Kidney capillary endothelial cell (primary cell): ENCODE results near the gene KIAA0513.
A peak's percentile ranks its signal among the peaks of the same experiment; 100 is the strongest.

Experiments
- DNase-seq: peaks from one replicate; pipeline ENCODE4 v3.0.0-alpha.2; 2018; ENCODE audit warnings: low spot score

Gene KIAA0513

GRCh38 chr16:85072076-85072860 is 44.7 kb downstream of the KIAA0513 start:
- DNase-seq = no peak

- no peak for DNase-seq
Observed at GRCh38 chr16:85072947-85073346, 45.4 kb downstream of the KIAA0513 start.

- no peak for DNase-seq
Observed at GRCh38 chr16:85074225-85074914, 46.8 kb downstream of the KIAA0513 start.

- no peak for DNase-seq
Observed at GRCh38 chr16:85075236-85075924, 47.8 kb downstream of the KIAA0513 start.

- no peak for DNase-seq
Observed at GRCh38 chr16:85077039-85077438, 49.4 kb downstream of the KIAA0513 start.

GRCh38 chr16:85077576-85078125 is 50.1 kb downstream of the KIAA0513 start:
- no peak for DNase-seq

- no peak for DNase-seq
Observed at GRCh38 chr16:85078226-85078625, 50.6 kb downstream of the KIAA0513 start.

GRCh38 chr16:85078952-85079351 is 51.4 kb downstream of the KIAA0513 start:
- DNase-seq = no peak

- no peak for DNase-seq
Observed at GRCh38 chr16:85079785-85080570, 52.4 kb downstream of the KIAA0513 start.

GRCh38 chr16:85081038-85081437 is 53.4 kb downstream of the KIAA0513 start:
- no peak for DNase-seq

- no peak for DNase-seq
Observed at GRCh38 chr16:85081765-85082164, 54.2 kb downstream of the KIAA0513 start.

- DNase-seq = no peak
Observed at GRCh38 chr16:85082173-85083050, 54.8 kb downstream of the KIAA0513 start.

GRCh38 chr16:85083051-85083639 is 55.5 kb downstream of the KIAA0513 start:
- DNase-seq = no peak

- DNase-seq = no peak
Observed at GRCh38 chr16:85084841-85085510, 57.4 kb downstream of the KIAA0513 start.

GRCh38 chr16:85085721-85086120 is 58.1 kb downstream of the KIAA0513 start:
- no peak for DNase-seq

GRCh38 chr16:85086347-85087291 is 59.0 kb downstream of the KIAA0513 start:
- peak; percentile 53 for DNase-seq

GRCh38 chr16:85087899-85088569 is 60.4 kb downstream of the KIAA0513 start:
- no peak for DNase-seq

GRCh38 chr16:85088570-85089199 is 61.1 kb downstream of the KIAA0513 start:
- peak; percentile 67 for DNase-seq
